GM12801 (cell line): ENCODE data around the gene ZNF487.

ENCODE experiments used
- TF ChIP-seq, protein P1 (sequence below): IDR thresholded peaks from one replicate; pipeline ENCODE4 v1.5.1; 2011; ENCODE audit warnings: control low read depth; ENCODE audit not compliant: insufficient read length; ENCODE audit errors: extremely low read depth

ZNF487 gene

DNA sequence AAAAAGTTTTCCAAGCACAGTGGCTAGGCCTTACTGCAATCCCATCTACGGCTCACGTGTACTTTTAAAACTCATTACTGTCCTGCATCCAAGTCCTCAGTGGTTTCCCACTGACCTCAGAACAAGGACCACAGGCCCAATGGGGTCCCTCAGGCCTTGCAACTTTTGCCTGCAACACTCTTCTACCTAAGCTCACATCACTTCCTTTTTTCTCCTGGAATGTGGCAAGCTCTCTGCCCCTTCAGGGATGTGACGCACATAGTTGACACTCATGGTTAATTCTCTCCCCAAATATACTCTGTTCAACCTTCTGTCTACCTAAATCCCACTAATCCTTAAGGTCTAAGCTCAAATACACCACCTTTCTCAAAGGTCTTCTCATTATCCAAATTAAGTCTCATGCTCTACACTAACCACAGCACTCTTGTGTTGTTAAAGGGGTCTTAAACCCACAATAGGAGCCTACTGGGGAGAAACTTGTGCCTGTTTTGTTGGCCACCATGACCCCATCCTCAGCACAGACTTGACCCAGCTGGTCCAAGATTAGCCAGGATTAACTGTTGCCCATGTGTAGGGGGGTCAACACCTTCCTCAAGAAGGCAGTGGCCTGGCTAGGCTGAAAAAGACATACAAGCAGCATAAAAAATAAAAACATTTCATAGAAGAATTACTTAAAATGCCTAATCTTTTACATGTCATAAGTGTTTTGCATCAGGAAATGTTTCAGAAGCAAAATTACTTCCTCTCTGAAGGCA, 43.1 kb upstream of the ZNF487 start:
- TF ChIP-seq, protein P1, sequence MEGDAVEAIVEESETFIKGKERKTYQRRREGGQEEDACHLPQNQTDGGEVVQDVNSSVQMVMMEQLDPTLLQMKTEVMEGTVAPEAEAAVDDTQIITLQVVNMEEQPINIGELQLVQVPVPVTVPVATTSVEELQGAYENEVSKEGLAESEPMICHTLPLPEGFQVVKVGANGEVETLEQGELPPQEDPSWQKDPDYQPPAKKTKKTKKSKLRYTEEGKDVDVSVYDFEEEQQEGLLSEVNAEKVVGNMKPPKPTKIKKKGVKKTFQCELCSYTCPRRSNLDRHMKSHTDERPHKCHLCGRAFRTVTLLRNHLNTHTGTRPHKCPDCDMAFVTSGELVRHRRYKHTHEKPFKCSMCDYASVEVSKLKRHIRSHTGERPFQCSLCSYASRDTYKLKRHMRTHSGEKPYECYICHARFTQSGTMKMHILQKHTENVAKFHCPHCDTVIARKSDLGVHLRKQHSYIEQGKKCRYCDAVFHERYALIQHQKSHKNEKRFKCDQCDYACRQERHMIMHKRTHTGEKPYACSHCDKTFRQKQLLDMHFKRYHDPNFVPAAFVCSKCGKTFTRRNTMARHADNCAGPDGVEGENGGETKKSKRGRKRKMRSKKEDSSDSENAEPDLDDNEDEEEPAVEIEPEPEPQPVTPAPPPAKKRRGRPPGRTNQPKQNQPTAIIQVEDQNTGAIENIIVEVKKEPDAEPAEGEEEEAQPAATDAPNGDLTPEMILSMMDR, result no peak

DNA sequence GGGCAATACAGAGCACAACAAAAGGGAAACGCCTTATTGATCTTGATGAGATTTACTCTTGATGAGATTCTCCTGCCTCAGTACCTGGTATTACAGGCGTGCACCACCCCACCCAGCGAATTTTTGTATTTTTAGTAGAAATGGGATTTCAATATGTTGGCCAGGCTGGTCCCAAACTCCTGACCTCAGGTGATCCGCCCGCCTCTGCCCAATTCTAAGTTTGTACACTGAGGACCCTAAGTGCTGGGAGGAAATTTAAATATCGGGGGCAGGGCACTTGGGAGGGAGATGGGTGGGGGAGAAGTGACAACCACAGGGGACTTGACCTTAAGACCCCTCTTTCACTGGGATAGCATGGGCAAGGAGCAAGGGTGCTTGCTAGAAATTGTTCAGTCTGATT, 42.0 kb upstream of the ZNF487 start:
- TF ChIP-seq, protein P1, result no peak

DNA sequence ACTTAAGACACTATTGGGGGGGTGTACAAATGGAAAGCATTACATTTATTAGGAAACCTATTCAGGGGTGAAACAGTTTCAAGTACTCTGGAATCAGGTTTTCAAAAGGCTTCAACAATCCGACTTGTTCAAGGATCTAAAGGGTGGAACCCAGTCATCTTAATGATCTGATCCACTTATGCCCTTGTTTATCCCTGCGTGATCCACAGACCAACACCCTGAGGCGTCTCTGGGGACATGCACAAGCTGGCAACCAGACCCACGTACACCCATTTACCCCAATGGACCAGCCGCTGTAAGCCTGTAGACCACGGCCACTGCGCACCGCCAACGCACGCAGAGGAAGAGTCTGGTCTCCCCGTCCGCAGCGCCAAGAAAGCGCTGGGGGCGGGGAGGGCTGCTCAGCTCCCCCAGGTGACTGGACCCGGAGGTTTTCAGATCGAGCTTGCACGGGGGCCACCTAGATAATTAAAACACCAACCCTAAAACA, 41.3 kb upstream of the ZNF487 start:
- TF ChIP-seq, protein P1, result no peak

DNA sequence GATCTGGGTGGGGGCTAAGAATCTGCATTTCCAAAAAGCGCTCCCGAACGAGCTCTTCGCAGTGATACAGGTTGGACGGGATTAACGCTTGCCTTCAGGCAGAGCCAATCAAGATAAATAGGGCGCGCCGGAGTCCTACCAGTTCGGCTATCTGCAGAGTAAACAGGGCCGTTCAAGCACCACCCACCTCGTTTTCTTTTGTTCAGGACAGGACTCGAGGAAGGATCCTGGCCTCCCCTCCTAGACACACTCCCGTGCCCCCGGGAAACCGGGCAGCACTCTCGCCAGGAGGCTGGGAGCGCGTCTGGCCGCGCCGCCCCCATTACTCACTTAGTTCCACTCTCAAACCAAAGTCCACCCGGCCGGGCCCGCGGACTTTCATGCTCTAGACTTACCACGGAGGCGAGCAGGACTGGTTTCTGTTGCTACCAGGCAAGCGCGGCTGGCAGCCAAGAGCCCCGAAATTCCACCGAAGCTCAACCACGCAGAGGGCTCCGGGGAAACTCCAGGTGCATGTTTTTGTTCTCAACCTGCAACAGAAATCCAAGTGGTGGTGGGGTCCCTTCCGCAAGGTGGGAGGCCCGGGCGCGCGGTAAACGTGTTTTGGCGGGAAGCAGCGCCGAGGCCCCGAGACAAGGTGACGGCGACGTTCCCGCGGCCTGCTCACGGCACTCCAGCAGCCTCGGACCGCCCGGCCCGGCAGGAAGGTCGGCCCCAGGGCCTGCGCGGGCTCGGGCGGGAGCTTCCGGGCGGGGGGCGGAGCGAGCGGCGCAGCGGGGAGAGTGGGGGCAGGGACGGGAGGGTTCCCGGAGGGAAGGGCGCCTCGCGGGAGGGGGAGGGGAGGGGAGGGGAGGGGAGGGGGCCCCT, 40.6 kb upstream of the ZNF487 start:
- TF ChIP-seq, protein P1, result no peak

DNA sequence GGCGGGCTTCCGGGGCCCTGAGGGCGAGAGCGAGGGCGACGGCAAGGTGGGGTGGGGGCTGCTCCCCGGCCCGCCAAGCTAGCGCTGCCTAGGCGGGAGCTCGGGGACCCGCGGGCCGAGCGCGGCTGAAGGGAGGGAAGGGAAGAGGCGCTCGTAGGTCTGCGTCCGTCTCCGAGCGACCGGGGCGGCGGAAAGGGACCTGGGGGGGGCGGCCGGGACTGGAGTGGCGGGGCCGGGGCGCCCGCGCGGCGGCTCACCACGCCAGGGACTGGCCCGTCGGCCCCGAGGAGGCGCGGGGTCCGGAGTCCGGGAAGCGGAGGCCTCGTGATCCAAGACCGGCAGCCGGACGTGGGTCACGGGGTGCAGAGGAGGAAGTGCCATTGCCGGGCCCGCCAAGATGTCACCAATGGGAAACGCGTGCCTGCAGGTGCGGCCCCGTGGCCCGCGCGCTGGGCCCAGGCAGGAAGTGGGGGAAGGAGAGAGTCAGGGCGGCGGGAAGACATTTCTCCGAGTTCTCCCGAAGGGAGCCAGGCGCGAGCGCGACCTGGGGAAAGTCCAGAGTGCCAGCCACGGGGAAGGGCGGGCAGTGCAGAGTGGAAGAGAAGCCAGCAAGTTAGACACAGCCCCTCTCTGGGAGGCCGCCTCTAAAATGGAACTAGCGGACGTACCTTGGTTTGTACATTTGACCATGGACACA, 39.8 kb upstream of the ZNF487 start:
- TF ChIP-seq, protein P1, result no peak

DNA sequence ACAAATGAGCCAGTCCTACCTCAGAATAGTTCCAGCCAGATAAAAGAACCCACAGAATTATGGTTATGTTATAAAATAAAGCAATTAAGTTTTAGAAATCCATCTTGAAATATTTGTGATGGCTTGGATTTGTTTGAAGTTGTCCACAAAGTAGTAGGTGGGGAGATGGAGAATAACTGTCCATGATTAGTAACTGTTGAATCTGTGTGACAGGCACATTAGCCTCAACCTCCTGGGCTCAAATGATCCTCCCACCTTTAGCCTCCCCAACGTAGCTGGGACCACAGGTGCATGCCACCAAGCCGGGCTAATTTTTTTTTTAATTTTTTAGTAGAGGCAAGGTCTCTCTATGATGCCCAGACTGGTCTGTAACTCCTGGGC, 38.0 kb upstream of the ZNF487 start:
- TF ChIP-seq, protein P1, result no peak
